Type B pancreatic cell (in vitro differentiated cells): ENCODE measurements around the gene ATXN7L3. TPM values are rescaled to one million over a fixed set of nuclear protein-coding genes. Genes with fewer than 3 reads are reported as not detected.
A peak's percentile ranks its signal among the peaks of the same experiment; 100 is the strongest.

Experiments
- DNase-seq: peaks from one replicate; pipeline ENCODE4 v3.0.0; 2021; ENCODE audit warnings: mixed read lengths; ENCODE audit not compliant: unreplicated experiment; ENCODE audit errors: extremely low spot score
- H3K27ac Mint-ChIP-seq: 2 replicates; pipeline ENCODE4 v1.8.0; 2021; ENCODE audit warnings: mild to moderate bottlenecking, mixed read lengths
- H3K27me3 Mint-ChIP-seq: 2 replicates; pipeline ENCODE4 v1.8.0; 2021; ENCODE audit warnings: mixed read lengths
- H3K36me3 Mint-ChIP-seq: 2 replicates; pipeline ENCODE4 v1.8.0; 2021; ENCODE audit warnings: mixed read lengths
- H3K4me1 Mint-ChIP-seq: one replicate; pipeline ENCODE4 v1.8.0; 2021; ENCODE audit warnings: mixed read lengths; ENCODE audit not compliant: unreplicated experiment
- H3K4me3 Mint-ChIP-seq: 2 replicates; pipeline ENCODE4 v1.8.0; 2021; ENCODE audit warnings: mild to moderate bottlenecking, mixed read lengths
- H3K9me3 Mint-ChIP-seq: 2 replicates; pipeline ENCODE4 v1.8.0; 2021; ENCODE audit warnings: mixed read lengths
- CTCF ChIP-seq: fragments of 200-600 bp; sonication (generic); conservative IDR thresholded peaks from 2 replicates; pipeline ENCODE4 v1.5.0; 2021; ENCODE audit warnings: antibody characterized with exemption, mild to moderate bottlenecking
- total RNA-seq: library from RNA; stranded (reverse); gene quantifications from 2 replicates; pipeline ENCODE4 v1.2.1, GENCODE V29; 2021; ENCODE audit warnings: low replicate concordance

The ATXN7L3 gene
- total RNA-seq, 1 donor from 2014 or later = 96.7 TPM

GRCh38 chr17:44223541-44224071 lies 23.9 kb upstream of the ATXN7L3 start:
- H3K4me1 Mint-ChIP-seq = peaks cover 13% of the 10 kb centered on the region
- H3K4me3 Mint-ChIP-seq = peak overlapping the region; percentile 58
- H3K36me3 Mint-ChIP-seq = no peaks in the 10 kb centered on the region
- no peak for DNase-seq
- H3K27me3 Mint-ChIP-seq = peaks cover 4% of the 10 kb centered on the region
- H3K9me3 Mint-ChIP-seq = no peaks in the 10 kb centered on the region
- TF ChIP-seq CTCF = no peak
- H3K27ac Mint-ChIP-seq = no peak overlapping the region

- DNase-seq = no peak
- H3K9me3 Mint-ChIP-seq = no peaks in the 10 kb centered on the region
- TF ChIP-seq CTCF = peak; percentile 27
- no peaks in the 10 kb centered on the region for H3K36me3 Mint-ChIP-seq
- H3K27me3 Mint-ChIP-seq = peaks cover 4% of the 10 kb centered on the region
- H3K4me3 Mint-ChIP-seq = peak overlapping the region; percentile 96
- H3K27ac Mint-ChIP-seq = peak overlapping the region; percentile 97
- peaks cover 18% of the 10 kb centered on the region for H3K4me1 Mint-ChIP-seq
These were observed 22.6 kb upstream of the ATXN7L3 start for GRCh38 chr17:44222112-44222869.

- Mint-ChIP-seq H3K9me3 (no peaks in the 10 kb centered on the region), H3K27me3 (peaks cover 4% of the 10 kb centered on the region), H3K4me3 (peak overlapping the region; percentile 96), H3K36me3 (peaks cover 3% of the 10 kb centered on the region), H3K4me1 (peaks cover 21% of the 10 kb centered on the region), H3K27ac (peak overlapping the region; percentile 97)
- DNase-seq = no peak
- no peak for TF ChIP-seq CTCF
These were observed 22.1 kb upstream of the ATXN7L3 start for GRCh38 chr17:44221862-44222111.

- Mint-ChIP-seq H3K9me3 (no peaks in the 10 kb centered on the region), H3K27ac (peak overlapping the region; percentile 97), H3K4me1 (peaks cover 23% of the 10 kb centered on the region), H3K4me3 (peak overlapping the region; percentile 96), H3K27me3 (peaks cover 4% of the 10 kb centered on the region), H3K36me3 (peaks cover 5% of the 10 kb centered on the region)
- DNase-seq = peak; percentile 88
- TF ChIP-seq CTCF = no peak
These were observed 21.6 kb upstream of the ATXN7L3 start for GRCh38 chr17:44221084-44221861.

GRCh38 chr17:44220213-44221083 lies 20.8 kb upstream of the ATXN7L3 start:
- Mint-ChIP-seq H3K27ac (peak overlapping the region; percentile 97), H3K9me3 (no peaks in the 10 kb centered on the region)

More at GRCh38 chr17:44220213-44221083, 20.8 kb upstream of the ATXN7L3 start:
- TF ChIP-seq CTCF = no peak
- peak overlapping the region; percentile 96 for H3K4me3 Mint-ChIP-seq
- H3K36me3 Mint-ChIP-seq = peaks cover 5% of the 10 kb centered on the region
- H3K27me3 Mint-ChIP-seq = peaks cover 4% of the 10 kb centered on the region
- DNase-seq = no peak
- peaks cover 23% of the 10 kb centered on the region for H3K4me1 Mint-ChIP-seq
